ENCODE data around the gene CARD10.
"Not testable (repeated sequence)": the region's sequence is repeated elsewhere in the genome, so short reads cannot be mapped to it uniquely, and the experiment has no call there.

Gene CARD10

DNA sequence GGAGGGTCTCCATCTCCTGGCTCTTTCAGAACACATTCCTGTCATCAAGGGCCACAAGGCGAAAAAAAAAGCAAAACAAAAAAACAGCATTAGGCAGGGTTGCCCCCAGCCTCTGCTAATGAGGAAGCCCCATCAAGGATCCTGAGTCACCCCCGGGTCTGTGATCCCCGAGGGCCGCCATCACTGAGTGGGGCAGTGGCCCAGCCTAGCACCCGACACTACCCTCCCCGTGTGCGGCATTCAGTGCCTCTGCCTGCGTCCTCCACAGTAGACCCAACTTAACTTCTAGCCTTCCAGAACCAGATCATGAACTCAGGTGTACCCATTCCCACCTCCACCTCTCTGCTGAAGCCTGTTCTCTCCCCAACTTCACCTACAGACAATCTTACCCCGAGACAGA, 34.5 kb upstream of the CARD10 start:
- H3K27ac ChIP-seq (ENCODE audit: low read length): no peak overlapping the region

DNA sequence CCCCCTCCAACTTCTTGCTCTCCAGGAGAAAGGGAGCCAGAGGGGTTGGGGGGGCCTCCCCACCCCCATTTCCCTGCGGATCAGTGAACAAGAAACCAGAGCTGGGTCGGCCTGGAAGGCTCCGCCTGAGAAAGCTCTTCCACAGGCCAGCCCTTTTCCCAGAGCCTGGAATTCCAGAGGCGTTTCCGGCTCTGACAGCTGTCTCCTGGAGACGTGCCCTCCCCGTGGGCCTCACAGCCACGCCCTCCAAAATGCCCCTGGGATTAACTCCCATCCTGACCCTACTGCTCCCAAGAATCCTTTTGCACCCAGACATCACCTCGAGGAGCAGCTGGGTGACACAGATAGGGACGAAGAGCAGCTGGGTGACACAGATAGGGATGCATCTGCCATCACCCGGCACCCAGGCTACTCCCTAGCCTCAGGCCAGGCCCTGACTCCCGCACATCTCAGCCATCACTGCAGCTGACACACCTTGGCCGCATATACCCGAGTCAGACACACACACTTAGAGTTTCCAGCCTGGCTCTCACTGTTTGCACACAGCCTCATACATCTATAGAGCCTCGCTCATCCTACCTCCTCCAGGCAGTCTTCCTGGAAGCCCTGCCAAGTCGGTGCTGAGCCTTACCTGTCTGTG, 33.4 kb upstream of the CARD10 start:
- Histone ChIP-seq H3K9ac (ENCODE audit: low read length in 2 of 2) (no peak overlapping the region), H3K27ac (ENCODE audit: low read length) (no peak overlapping the region), H3K36me3 (ENCODE audit: control insufficient read depth in 2 of 2, insufficient read depth in 2 of 2, low read length in 2 of 2) (no peaks in the 10 kb centered on the region), H3K9me3 (ENCODE audit: control insufficient read depth in 2 of 2, low read length in 2 of 2) (no peaks in the 10 kb centered on the region), H3K4me3 (ENCODE audit: low read length in 2 of 2) (no peak overlapping the region), H3K4me1 (ENCODE audit: control insufficient read depth, insufficient read depth, low read length) (peaks cover 18% of the 10 kb centered on the region), H3K27me3 (ENCODE audit: control insufficient read depth in 1 of 2, insufficient read depth in 2 of 2, low read length in 2 of 2) (no peaks in the 10 kb centered on the region)

More for the DNA sequence above, 34.5 kb upstream of the CARD10 start:
- Histone ChIP-seq H3K9me3 (ENCODE audit: control insufficient read depth in 2 of 2, low read length in 2 of 2) (no peaks in the 10 kb centered on the region), H3K9ac (ENCODE audit: low read length in 2 of 2) (no peak overlapping the region), H3K4me3 (ENCODE audit: low read length in 2 of 2) (no peak overlapping the region), H3K27me3 (ENCODE audit: control insufficient read depth in 1 of 2, insufficient read depth in 2 of 2, low read length in 2 of 2) (no peaks in the 10 kb centered on the region), H3K36me3 (ENCODE audit: control insufficient read depth in 2 of 2, insufficient read depth in 2 of 2, low read length in 2 of 2) (no peaks in the 10 kb centered on the region), H3K4me1 (ENCODE audit: control insufficient read depth, insufficient read depth, low read length) (peaks cover 18% of the 10 kb centered on the region)

DNA sequence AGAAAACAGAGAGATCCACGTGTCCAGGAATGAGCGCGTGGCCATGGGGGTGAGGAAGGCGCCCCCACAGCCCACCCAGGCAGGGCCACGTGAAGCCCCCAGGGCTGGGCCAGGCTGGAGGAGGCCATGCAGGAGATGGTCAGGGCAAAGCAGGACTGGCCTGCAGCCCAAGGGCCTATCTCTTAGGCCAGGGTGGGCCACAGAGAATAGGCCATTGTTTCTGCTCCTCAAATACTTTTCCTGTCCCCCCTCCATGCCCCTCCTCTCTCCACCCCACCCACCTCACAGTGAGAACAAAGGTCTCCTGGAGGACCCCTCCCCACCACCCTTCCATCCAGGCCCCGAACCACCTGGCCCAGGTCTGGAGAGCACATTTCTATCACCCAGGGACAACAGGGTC, 32.8 kb upstream of the CARD10 start:
- no peak overlapping the region for H3K27ac ChIP-seq (ENCODE audit: low read length)
- H3K9me3 ChIP-seq (ENCODE audit: control insufficient read depth in 2 of 2, low read length in 2 of 2): no peaks in the 10 kb centered on the region
- H3K4me1 ChIP-seq (ENCODE audit: control insufficient read depth, insufficient read depth, low read length): peaks cover 24% of the 10 kb centered on the region
- no peaks in the 10 kb centered on the region for H3K27me3 ChIP-seq (ENCODE audit: control insufficient read depth in 1 of 2, insufficient read depth in 2 of 2, low read length in 2 of 2)
- H3K4me3 ChIP-seq (ENCODE audit: low read length in 2 of 2): no peak overlapping the region
- no peaks in the 10 kb centered on the region for H3K36me3 ChIP-seq (ENCODE audit: control insufficient read depth in 2 of 2, insufficient read depth in 2 of 2, low read length in 2 of 2)
- no peak overlapping the region for H3K9ac ChIP-seq (ENCODE audit: low read length in 2 of 2)

DNA sequence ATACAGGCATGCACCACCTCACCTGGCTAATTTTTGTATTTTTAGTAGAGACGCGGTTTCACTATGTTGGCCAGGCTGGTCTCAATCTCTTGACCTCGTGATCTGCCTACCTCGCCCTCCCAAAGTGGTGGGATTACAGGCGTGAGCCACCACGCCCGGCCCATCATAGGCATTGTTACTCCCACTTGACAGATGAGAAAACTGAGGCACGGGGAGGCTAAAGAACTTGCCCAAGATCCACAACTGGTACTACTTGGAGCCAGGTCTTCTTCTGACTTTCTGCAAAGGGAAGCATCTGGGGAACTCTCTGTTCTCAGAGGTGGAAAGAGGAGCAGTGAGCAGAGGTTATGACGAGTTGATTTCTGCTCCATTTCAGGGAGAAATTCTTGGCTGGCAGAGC, 31.7 kb upstream of the CARD10 start:
- not testable (repeated sequence) for H3K9me3 ChIP-seq (ENCODE audit: control insufficient read depth in 2 of 2, low read length in 2 of 2); H3K9ac ChIP-seq (ENCODE audit: low read length in 2 of 2); H3K36me3 ChIP-seq (ENCODE audit: control insufficient read depth in 2 of 2, insufficient read depth in 2 of 2, low read length in 2 of 2); H3K27me3 ChIP-seq (ENCODE audit: control insufficient read depth in 1 of 2, insufficient read depth in 2 of 2, low read length in 2 of 2); H3K4me3 ChIP-seq (ENCODE audit: low read length in 2 of 2); H3K27ac ChIP-seq (ENCODE audit: low read length)
- peaks cover 31% of the 10 kb centered on the region for H3K4me1 ChIP-seq (ENCODE audit: control insufficient read depth, insufficient read depth, low read length)

DNA sequence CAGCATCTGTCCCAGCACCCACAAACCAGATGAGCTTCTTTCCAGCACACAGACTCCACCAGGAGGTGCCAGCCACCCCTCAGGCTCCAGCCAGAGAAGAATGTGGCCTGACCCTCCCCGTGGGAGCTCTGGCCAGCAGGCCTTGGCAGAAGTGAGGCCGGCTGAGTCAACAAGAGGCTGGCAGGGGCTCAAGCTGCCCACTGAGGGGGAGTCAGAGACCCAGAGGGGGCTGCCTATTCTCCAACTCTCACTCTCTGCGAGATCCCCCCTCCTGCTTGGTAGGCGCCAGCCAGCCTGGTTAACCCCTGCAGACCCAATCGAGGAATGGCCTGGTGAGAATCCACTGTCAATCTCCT, 30.5 kb upstream of the CARD10 start:
- Histone ChIP-seq H3K9me3 (ENCODE audit: control insufficient read depth in 2 of 2, low read length in 2 of 2) (no peaks in the 10 kb centered on the region), H3K9ac (ENCODE audit: low read length in 2 of 2) (no peak overlapping the region), H3K36me3 (ENCODE audit: control insufficient read depth in 2 of 2, insufficient read depth in 2 of 2, low read length in 2 of 2) (no peaks in the 10 kb centered on the region), H3K27ac (ENCODE audit: low read length) (no peak overlapping the region), H3K4me1 (ENCODE audit: control insufficient read depth, insufficient read depth, low read length) (peaks cover 40% of the 10 kb centered on the region), H3K4me3 (ENCODE audit: low read length in 2 of 2) (no peak overlapping the region), H3K27me3 (ENCODE audit: control insufficient read depth in 1 of 2, insufficient read depth in 2 of 2, low read length in 2 of 2) (no peaks in the 10 kb centered on the region)

DNA sequence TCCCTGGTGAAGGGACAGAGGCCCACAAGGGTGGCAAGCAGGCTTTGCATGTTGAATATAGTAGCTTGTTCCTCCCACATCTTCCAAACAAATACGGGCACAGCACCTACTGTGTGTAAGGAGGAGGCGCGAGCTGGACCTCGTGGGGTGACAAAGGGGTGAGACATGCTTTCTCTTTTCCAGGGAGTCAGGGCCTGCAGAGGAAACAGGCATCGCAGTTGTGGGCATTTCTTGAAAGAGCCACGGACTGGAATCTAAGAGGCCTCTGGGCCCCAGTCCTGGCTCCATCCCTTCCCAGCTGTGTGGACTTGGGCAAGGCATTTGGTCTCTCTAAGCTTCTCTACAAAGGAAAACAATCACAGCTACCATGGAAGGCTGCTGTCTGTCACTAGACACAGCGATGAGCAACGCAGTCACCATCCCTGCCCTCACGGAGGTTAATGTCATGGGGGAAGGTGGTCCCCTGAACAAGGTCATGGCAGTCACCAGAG, 28.1 kb upstream of the CARD10 start:
- Histone ChIP-seq H3K4me1 (ENCODE audit: control insufficient read depth, insufficient read depth, low read length) (peaks cover 35% of the 10 kb centered on the region), H3K9ac (ENCODE audit: low read length in 2 of 2) (peak overlapping the region in 1 of 2 donors; percentile 48)

DNA sequence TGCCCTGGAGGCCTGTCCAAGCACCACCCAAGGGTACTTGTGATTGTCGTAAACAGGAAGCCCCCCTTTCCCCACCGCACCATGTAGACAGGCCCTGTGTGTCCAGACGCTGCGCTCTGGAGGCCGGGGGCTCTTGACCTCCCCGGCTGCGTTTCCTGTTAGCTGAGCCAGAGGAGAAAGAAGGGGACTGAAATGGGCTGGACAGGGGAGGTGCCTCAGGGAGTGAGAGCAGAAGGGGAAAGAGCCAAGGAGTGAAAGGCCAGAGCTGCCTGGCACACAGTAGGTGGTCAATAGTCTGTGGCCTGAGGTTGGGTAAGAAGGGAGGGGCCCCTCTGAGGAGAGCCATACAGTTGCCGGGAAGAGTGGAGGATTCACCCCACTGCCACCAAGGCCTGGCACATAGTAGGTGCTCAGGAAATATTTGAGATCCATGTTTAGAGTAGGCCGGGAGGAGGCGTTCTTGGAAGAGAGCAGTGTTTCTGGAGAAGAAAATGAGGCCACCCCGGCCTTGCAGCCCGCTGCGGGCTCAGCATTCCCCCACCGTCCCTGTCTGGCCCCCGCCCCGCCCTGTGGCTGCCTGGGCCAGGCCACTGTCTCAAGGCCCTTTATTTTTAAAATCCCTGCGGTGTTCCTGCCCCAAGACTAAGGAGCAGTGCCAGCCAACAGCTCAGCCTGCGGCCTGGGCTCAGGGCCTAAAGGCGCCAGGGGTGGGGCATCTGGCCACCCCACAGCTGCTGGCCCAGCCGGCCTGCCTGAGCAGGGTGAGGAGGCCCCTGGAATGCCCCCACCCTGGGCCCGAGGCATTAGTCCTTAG, 27.4 kb upstream of the CARD10 start:
- peaks cover 0 to 2% of the 10 kb centered on the region in 2 donors for H3K27me3 ChIP-seq (ENCODE audit: control insufficient read depth in 1 of 2, insufficient read depth in 2 of 2, low read length in 2 of 2)
- peak overlapping the region in 1 of 2 donors; percentile 48 for H3K9ac ChIP-seq (ENCODE audit: low read length in 2 of 2)
- peaks cover 31% of the 10 kb centered on the region for H3K4me1 ChIP-seq (ENCODE audit: control insufficient read depth, insufficient read depth, low read length)
- H3K36me3 ChIP-seq (ENCODE audit: control insufficient read depth in 2 of 2, insufficient read depth in 2 of 2, low read length in 2 of 2): no peaks in the 10 kb centered on the region
- H3K27ac ChIP-seq (ENCODE audit: low read length): peak overlapping the region; percentile 71
- no peaks in the 10 kb centered on the region for H3K9me3 ChIP-seq (ENCODE audit: control insufficient read depth in 2 of 2, low read length in 2 of 2)
- H3K4me3 ChIP-seq (ENCODE audit: low read length in 2 of 2): no peak overlapping the region

More for the DNA sequence above, 28.1 kb upstream of the CARD10 start:
- H3K27ac ChIP-seq (ENCODE audit: low read length): peak overlapping the region; percentile 71
- no peaks in the 10 kb centered on the region for H3K27me3 ChIP-seq (ENCODE audit: control insufficient read depth in 1 of 2, insufficient read depth in 2 of 2, low read length in 2 of 2)
- H3K9me3 ChIP-seq (ENCODE audit: control insufficient read depth in 2 of 2, low read length in 2 of 2): no peaks in the 10 kb centered on the region
- no peaks in the 10 kb centered on the region for H3K36me3 ChIP-seq (ENCODE audit: control insufficient read depth in 2 of 2, insufficient read depth in 2 of 2, low read length in 2 of 2)
- no peak overlapping the region for H3K4me3 ChIP-seq (ENCODE audit: low read length in 2 of 2)

DNA sequence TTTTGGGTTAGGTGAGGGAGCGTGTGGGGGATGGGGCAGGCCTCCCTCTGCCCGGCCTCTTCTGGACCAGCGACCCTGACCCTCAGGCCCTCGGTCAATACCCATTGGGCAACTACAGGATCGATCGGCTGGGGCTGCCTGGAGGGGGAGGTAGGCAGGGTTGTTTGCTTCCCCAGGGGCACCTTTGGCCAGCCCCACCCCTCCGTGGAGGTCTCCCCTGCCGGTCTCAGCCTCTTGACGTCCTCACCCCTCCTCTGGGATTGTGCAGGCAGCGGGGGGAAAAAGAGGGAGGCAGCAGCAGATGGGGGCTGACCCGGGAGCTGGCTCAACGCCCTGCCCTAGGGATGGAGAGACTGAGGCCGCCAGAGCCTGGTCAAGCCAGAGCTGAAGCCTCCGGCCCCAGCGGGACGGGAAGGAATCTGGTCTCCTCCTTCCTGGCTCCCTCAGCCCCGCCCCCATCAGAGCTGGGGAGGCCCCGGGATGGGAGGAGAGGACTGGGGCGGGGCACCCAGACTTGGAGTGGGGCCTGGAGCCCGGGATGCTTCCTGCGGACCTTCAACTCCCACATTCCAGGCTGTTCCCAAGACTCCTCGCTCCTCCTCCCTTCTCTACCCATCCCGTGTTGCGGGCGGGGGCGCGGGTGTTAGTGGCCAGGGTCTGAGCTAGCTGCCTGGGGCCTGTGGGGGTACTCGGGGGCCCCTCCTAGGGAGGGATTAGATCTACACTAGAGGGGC, 26.7 kb upstream of the CARD10 start:
- peaks cover 31% of the 10 kb centered on the region for H3K4me1 ChIP-seq (ENCODE audit: control insufficient read depth, insufficient read depth, low read length)
- H3K9ac ChIP-seq (ENCODE audit: low read length in 2 of 2): peak overlapping the region; percentile 50 to 55

DNA sequence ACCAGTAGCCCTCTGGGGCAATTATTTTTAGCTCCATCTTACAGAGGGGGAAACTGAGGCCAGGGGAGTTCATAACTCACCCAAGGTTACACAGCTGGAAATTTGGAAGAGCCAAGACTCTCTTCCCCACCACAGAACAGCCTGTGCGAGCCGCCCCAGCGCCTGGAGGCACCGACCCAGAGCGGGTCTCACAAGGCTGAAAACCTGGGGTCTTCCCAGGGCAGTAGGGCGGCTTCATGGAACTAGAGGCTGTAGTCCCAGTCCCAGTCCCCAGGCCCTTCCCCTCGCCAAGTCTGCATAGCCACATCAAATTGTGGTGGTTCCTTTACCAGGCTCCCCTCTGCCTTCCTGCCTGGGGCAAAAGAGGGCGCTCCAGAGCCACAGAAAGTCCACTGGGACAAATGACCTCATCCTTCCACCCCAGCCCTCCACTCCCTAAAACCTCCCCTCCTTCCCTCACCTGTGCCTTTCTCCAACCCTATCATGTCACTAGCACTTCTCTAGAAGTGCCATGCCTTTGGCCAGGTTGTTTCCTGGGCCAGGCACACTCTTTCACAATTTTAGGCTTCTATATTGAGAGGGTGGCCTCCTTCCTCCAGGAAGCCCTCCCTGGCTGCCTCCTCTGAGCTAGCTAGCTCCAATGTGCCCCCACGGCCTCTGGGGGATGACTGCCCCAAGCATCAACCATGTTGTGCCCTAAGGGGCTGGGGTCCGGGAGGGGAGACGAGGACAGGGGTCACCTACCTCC, 25.9 kb upstream of the CARD10 start:
- Histone ChIP-seq H3K27me3 (ENCODE audit: control insufficient read depth in 1 of 2, insufficient read depth in 2 of 2, low read length in 2 of 2) (peaks cover 0 to 4% of the 10 kb centered on the region in 2 donors), H3K9ac (ENCODE audit: low read length in 2 of 2) (peak overlapping the region; percentile 50 to 55), H3K4me1 (ENCODE audit: control insufficient read depth, insufficient read depth, low read length) (peaks cover 31% of the 10 kb centered on the region), H3K4me3 (ENCODE audit: low read length in 2 of 2) (peak overlapping the region in 1 of 2 donors; percentile 57), H3K9me3 (ENCODE audit: control insufficient read depth in 2 of 2, low read length in 2 of 2) (no peaks in the 10 kb centered on the region), H3K36me3 (ENCODE audit: control insufficient read depth in 2 of 2, insufficient read depth in 2 of 2, low read length in 2 of 2) (no peaks in the 10 kb centered on the region), H3K27ac (ENCODE audit: low read length) (peak overlapping the region; percentile 71)

More for the DNA sequence above, 26.7 kb upstream of the CARD10 start:
- no peaks in the 10 kb centered on the region for H3K36me3 ChIP-seq (ENCODE audit: control insufficient read depth in 2 of 2, insufficient read depth in 2 of 2, low read length in 2 of 2)
- peaks cover 0 to 4% of the 10 kb centered on the region in 2 donors for H3K27me3 ChIP-seq (ENCODE audit: control insufficient read depth in 1 of 2, insufficient read depth in 2 of 2, low read length in 2 of 2)
- H3K27ac ChIP-seq (ENCODE audit: low read length): peak overlapping the region; percentile 71
- H3K9me3 ChIP-seq (ENCODE audit: control insufficient read depth in 2 of 2, low read length in 2 of 2): no peaks in the 10 kb centered on the region
- peak overlapping the region; percentile 19 to 57 for H3K4me3 ChIP-seq (ENCODE audit: low read length in 2 of 2)

DNA sequence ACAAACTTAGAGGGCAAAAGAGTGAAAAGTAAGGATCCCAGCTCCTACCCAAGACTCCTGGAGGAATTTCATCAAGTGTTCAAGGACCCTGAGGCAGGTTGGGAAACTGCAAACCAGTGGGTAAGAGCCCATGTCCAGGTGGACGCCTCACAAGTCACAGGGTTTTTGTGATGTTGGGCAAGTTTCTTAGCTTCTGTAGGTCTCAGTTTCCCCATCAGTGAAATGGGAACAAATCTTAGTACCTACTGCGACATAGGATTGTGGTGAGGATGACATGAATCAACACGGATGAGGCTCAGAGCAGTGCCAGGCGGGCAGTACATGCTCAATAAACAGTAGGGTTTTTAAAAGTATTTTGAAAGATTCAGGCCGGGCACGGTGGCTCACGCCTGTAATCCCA, 23.7 kb upstream of the CARD10 start:
- Histone ChIP-seq H3K4me1 (ENCODE audit: control insufficient read depth, insufficient read depth, low read length) (peaks cover 31% of the 10 kb centered on the region), H3K27me3 (ENCODE audit: control insufficient read depth in 1 of 2, insufficient read depth in 2 of 2, low read length in 2 of 2) (peaks cover 0 to 8% of the 10 kb centered on the region in 2 donors), H3K9me3 (ENCODE audit: control insufficient read depth in 2 of 2, low read length in 2 of 2) (no peaks in the 10 kb centered on the region), H3K27ac (ENCODE audit: low read length) (no peak overlapping the region), H3K9ac (ENCODE audit: low read length in 2 of 2) (no peak overlapping the region), H3K36me3 (ENCODE audit: control insufficient read depth in 2 of 2, insufficient read depth in 2 of 2, low read length in 2 of 2) (no peaks in the 10 kb centered on the region), H3K4me3 (ENCODE audit: low read length in 2 of 2) (no peak overlapping the region)
